Measurements from ENCODE around the gene OGDH. TPM values are rescaled to one million over a fixed set of nuclear protein-coding genes. Genes with fewer than 3 reads are reported as not detected.
"Not testable (repeated sequence)": the region's sequence is repeated elsewhere in the genome, so short reads cannot be mapped to it uniquely, and the experiment has no call there.

The OGDH gene
- total RNA-seq (2014; rRNA removed; shearing (Covaris generic)), result 43.0 and 47.9 TPM in 2 replicates

DNA sequence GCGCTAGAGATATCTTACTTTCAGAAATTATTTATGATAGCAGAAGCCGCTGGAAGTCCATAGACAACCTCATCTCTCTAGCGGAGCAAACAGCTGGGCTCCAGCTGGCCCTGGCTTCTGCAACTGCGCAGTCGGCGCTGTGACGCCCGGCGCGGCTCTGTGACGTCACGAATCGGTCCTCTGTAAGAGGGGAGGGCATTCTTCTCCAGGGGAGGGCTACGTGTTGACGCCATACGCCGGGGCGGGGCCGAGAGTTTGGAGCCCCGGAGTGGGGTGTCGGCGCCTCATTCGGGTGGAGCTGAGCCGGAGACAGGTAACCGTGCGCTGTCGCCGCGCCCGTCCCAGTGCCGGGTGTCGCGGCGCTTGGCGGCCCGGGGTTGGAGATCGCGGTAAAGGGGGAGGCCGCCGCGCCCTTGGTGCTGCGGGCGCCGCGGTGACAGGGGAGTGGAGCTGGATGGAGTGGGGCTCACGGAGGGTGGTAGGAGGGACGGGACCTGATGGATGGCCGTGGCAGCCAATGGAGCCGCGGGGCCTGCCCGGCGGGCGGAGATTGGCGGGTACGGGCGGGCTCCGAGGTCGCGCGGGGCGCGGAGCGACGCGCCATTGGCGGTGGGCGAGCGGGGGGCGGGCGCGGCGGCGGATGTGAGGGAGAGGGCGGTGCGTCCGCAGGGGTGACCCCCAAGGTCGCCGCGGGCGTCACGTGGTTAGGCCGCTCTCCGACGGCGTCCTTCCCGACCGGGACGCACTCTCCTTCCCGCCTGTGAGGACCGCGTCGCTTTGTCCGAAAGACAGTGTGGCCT lies at the start of gene OGDH:
OGDH (plus strand) TSS at position 287 of the 800 bp plus-strand sequence. CDS start 17,717 bp downstream, outside the sequence.
- DNase-seq (ENCODE audit: low read depth), result peak; percentile 99

DNA sequence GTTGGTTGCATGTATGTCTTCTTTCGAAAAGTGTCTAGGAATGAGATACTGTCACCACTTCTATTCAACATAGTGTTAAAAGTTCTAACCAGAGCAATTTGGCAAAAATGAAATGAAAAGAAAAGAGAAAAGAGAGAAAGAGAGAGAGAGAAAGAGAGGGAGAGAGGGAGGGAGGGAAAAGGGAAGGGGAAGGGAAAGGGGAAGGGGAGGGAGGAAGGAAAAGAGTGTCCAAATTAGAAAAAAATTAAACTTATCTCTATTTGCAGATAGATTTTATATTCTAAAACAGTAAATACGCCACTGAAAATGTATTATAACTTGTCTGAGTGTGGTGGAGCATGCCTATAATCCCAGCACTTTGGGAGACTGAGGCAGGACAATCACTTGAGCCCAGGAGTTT lies 48.9 kb upstream of the OGDH start:
- DNase-seq (ENCODE audit: low read depth), result no peak

DNA sequence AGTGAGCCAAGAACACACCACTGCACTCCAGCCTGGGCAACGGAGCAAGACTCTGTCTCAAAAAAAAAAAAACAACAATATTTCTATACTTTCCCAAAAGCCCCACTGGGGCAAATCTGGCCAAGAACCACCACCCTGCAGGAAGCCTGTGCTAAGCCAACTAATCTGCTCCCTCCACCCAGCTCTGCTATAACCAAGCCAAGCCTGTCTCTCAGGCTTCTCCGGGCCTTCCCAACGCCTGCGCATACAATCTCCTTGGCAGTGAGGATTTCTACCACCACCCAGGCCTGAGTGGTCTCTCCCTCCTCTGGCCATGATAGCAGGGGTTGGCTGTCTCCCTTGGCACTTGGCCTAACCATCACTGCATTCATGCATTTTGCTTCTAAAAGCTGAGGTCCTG lies 46.9 kb upstream of the OGDH start:
- DNase-seq (ENCODE audit: low read depth), result no peak

- no peak for DNase-seq (ENCODE audit: low read depth)
Observed at GRCh38 chr7:44561481-44561880, 44.9 kb upstream of the OGDH start.

GRCh38 chr7:44561962-44562621 lies 44.3 kb upstream of the OGDH start:
- peak; percentile 82 for DNase-seq (ENCODE audit: low read depth)

- DNase-seq (ENCODE audit: low read depth), result not testable (repeated sequence)
Observed at GRCh38 chr7:44562622-44562962, 43.8 kb upstream of the OGDH start.

GRCh38 chr7:44563171-44563679 lies 43.2 kb upstream of the OGDH start:
- no peak for DNase-seq (ENCODE audit: low read depth)

- no peak for DNase-seq (ENCODE audit: low read depth)
Observed at GRCh38 chr7:44564606-44565005, 41.8 kb upstream of the OGDH start.

DNA sequence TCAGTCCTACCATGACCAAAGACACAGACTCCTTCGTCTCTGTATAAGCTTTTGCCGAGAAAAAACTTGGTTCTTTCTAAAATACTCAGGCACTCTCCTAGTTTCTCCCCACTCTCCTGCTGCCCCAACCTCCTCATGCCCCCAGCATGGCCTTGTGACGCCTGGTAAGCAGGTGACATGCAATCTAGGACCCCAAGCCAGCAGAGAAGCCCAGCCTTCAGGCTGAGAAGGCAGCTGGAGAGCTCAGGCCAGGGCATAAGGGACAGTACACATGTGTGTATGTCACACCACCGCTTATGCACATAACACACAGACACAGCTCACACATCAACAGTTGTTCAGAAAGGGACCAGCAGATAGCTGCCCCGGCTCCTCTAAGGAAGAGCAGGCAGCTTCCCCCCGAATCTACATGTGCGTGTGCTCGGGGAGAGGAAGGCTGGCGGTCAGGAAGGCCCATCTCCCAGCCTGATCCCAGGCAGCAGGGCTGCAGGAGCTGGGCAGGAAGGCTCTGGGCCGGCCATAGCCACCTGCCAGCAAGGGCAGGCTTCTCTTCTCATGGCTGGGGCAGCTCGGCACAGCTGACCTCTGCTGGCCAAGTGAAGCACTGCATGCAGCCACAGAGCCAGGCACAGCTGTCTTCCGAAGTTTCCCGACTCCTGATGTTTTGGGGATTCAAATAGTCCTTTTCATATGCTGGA lies 41.2 kb upstream of the OGDH start:
- peak; percentile 54 for DNase-seq (ENCODE audit: low read depth)

DNA sequence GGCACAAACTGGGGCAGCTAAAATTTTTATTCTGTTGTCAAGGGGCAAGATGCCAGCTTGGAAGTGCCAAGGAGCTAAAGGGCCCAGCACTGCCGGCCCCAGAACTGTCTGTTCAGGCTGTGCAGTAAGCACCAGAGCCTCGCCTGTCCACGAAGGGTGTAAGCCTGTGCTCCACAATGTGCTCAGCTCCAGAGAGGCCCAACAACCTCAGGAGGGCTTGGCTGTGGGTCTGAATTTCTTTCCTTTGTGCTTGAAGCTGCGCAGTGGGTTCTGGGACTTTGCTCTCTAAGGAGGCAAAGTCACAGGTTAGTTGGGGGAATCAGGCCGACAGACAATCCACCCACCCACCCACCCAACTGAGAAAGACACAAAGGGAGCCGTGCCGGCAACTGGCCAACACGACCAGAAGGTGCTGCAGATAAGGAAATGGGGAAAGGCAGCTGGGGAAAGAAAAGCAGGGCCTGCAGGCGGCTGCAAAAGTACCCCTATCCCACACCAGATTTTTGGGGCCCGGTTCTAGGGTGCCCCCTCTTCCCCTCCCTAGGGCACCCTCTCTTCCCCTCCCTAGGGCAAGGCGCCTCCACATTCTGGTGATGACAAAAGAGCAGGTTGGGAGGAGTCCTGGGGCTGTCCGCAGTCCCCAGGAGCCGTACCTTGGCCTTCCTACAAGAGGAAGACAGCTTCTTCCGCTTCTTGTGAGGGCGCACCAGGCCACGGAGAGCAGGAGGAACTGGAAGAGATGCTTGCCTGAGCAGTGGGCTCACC lies 40.5 kb upstream of the OGDH start:
- DNase-seq (ENCODE audit: low read depth), result no peak

DNA sequence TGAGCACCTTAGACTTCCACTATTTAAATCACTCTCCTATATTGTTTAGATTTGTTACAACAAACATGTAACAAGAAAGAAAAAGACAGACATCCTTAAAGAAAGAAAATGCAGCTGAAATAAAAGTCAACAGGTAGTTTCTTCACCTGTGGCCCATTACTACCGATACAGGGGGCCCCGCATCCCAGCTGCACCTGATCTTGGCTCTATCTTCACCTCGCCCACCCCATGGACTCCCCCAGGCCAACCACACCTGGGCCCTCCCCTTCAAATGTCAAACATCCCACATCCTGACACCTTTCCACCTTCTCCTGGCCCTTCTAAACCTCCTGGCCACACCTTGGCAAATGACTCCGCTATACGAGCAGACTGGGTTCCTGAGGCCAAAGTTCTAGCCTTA lies 39.7 kb upstream of the OGDH start:
- no peak for DNase-seq (ENCODE audit: low read depth)

- DNase-seq (ENCODE audit: low read depth), result no peak
Observed at GRCh38 chr7:44567884-44568283, 38.5 kb upstream of the OGDH start.

DNA sequence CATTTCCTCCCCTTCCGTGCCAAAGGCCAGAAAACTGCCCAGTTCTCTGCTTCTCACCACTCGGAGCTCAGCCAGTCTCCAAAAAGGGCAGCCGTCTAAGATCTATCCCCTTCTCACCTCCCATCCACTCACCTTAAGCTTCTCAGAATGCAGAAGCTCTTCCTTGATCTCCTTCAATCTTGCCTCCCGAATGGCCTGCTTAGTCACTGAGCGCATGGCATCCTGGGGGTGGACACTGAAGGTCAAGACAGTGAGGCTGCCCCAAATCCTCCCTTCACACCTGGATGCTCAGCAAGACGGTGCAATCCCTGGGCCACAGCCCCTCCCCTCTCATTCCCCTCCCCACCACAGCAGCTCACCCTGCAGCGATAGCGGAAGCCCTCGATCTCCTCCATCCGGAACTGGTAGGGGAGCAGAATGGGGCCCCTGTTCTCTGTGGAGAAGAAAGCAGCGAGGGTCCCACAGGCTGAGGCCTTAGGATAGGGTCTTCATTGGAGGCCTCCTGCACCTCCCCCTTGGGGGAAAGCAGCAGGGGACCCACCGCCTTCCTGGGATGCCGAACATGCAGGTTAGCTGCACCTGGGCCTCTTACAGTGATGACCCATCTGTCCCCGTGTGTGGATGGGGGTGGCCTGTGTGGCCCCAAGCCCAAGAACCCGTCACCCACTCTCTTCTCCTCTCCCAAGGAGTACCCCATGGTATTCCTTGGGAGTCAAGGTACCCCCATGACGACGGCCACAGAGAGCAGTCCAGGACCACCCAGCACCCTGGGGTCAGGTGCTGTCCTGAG lies 37.5 kb upstream of the OGDH start:
- DNase-seq (ENCODE audit: low read depth), result no peak

GRCh38 chr7:44569959-44570358 lies 36.5 kb upstream of the OGDH start:
- DNase-seq (ENCODE audit: low read depth), result no peak

GRCh38 chr7:44572771-44573170 lies 33.7 kb upstream of the OGDH start:
- DNase-seq (ENCODE audit: low read depth), result no peak

DNA sequence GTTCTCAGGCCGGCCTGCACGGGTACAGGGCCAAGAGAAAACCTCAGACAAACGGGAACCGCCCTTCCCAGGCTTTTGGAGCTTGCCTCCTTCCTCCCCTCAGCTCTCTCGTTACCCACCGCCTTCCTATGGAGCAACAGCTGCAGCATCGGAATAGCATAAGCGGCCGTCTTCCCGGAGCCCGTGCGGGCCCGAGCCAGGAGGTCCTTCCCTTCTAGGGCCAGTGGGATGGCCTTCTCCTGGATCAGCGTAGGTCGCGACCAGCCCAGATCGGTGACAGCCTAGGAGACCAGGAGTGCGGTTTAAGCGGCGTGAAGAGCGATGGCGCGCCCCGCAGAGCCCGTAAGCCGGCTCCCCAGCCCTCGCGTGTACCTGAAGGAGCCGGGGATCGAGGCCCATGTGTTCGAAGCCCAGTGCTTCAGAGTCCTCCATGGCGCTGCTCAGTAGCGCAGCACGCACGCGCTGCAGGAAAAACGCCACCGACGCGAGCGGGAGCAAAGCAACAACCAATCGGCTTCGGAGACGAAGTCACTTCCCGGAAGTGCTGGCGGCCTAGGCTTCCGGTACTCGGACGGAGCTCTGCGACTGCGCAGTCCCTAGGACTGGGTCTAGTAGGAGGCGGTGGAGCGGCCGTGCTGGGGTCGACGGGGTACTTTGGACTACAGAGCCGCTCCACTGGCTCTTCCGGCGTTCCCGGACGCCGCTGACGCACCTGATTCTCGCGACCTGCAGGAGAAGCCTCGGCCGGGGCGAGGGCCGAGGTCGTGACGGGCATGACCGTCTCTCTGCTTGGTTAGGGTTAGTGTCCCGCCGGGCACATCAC lies 32.8 kb upstream of the OGDH start, which contains the start of gene DDX56:
DDX56 (minus strand) TSS at position 445 of the 823 bp plus-strand sequence; CDS start at position 432, 13 bp downstream.
- DNase-seq (ENCODE audit: low read depth), result peak; percentile 96

DNA sequence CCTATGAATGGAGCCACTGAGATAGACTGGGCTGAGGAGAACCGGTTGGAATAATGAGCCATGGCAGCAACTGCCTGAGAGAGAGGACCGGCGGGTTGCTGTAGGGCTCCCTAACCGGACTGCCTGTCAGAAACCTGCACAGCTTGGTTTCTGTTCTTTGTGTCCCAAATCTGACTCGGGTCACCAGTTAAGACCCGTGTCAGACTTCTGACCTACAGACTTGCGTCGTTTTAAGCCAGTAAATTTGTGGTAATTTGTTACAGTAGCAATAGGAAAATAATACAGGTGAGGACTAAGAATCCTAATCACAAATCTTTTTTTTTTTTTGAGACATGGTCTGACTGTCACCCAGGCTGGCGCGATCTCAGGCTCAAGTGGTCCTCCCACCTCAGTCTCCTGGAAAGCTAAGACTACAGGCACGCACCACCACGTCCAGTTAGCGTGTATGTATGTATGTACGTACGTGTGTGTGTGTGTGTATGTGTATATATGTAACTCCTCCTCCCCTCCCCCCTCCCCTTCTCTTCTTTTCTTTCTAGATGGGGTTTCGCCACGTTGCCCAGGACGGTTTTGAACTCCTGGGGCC lies 32.0 kb upstream of the OGDH start:
- DNase-seq (ENCODE audit: low read depth), result no peak

GRCh38 chr7:44575054-44575453 lies 31.4 kb upstream of the OGDH start:
- no peak for DNase-seq (ENCODE audit: low read depth)

DNA sequence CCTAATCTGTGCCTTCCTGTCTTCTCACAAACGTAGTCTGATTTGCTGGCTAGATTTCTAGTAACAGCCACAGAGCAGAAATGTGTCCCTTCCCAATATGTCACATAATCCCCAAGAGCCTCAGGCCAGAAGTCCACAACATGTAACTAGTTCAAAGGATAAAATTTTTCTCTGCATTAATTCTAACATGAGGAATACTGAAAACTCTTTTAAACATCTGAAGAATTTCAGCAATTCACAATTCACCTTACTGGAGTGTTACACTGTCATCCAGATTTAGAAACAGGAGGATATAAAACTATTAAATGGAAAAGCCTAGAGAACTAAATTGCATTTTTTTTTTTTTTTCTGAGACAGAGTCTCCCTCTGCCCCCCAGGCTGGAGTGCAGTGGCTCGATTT lies 30.2 kb upstream of the OGDH start:
- DNase-seq (ENCODE audit: low read depth), result no peak

All from RPMI7951 (cell line).